ENCODE results near the gene XPO5.
"Not testable (repeated sequence)": the region's sequence is repeated elsewhere in the genome, so short reads cannot be mapped to it uniquely, and the experiment has no call there.

Gene XPO5

GRCh38 chr6:43613721-43614395 lies 38.0 kb upstream of the XPO5 start:
- no peak overlapping the region for H3K4me3 ChIP-seq (ENCODE audit: low read length)
- H3K9me3 ChIP-seq (ENCODE audit: insufficient read depth, low read depth, low read length): no peaks in the 10 kb centered on the region
- no peak overlapping the region for H3K27ac ChIP-seq (ENCODE audit: low read depth, low read length)
- H3K9ac ChIP-seq (ENCODE audit: low read depth, low read length): no peak overlapping the region
- H3K36me3 ChIP-seq (ENCODE audit: insufficient read depth, low read length): peaks cover 39% of the 10 kb centered on the region
- WGBS: 95% methylated on average over 6 of the region's 6 CpGs
- H3K27me3 ChIP-seq (ENCODE audit: insufficient read depth, low read length): no peaks in the 10 kb centered on the region
- no peaks in the 10 kb centered on the region for H3K4me1 ChIP-seq (ENCODE audit: insufficient read depth, low read length)

GRCh38 chr6:43610431-43610830 lies 34.6 kb upstream of the XPO5 start:
- H3K36me3 ChIP-seq (ENCODE audit: insufficient read depth, low read length): peaks cover 46% of the 10 kb centered on the region
- H3K27me3 ChIP-seq (ENCODE audit: insufficient read depth, low read length): no peaks in the 10 kb centered on the region
- no peaks in the 10 kb centered on the region for H3K9me3 ChIP-seq (ENCODE audit: insufficient read depth, low read depth, low read length)
- 96% methylated on average over 5 of the region's 5 CpGs for WGBS
- H3K4me3 ChIP-seq (ENCODE audit: low read length): no peak overlapping the region
- H3K27ac ChIP-seq (ENCODE audit: low read depth, low read length): no peak overlapping the region
- H3K4me1 ChIP-seq (ENCODE audit: insufficient read depth, low read length): no peaks in the 10 kb centered on the region
- no peak overlapping the region for H3K9ac ChIP-seq (ENCODE audit: low read depth, low read length)

GRCh38 chr6:43609402-43609801 lies 33.6 kb upstream of the XPO5 start:
- Histone ChIP-seq H3K27me3 (ENCODE audit: insufficient read depth, low read length) (no peaks in the 10 kb centered on the region), H3K4me3 (ENCODE audit: low read length) (no peak overlapping the region), H3K9ac (ENCODE audit: low read depth, low read length) (no peak overlapping the region), H3K4me1 (ENCODE audit: insufficient read depth, low read length) (no peaks in the 10 kb centered on the region), H3K27ac (ENCODE audit: low read depth, low read length) (no peak overlapping the region), H3K9me3 (ENCODE audit: insufficient read depth, low read depth, low read length) (no peaks in the 10 kb centered on the region), H3K36me3 (ENCODE audit: insufficient read depth, low read length) (peaks cover 49% of the 10 kb centered on the region)
- 86% methylated on average over 1 of the region's 1 CpG for WGBS

GRCh38 chr6:43608807-43609206 lies 33.0 kb upstream of the XPO5 start:
- no peak overlapping the region for H3K27ac ChIP-seq (ENCODE audit: low read depth, low read length)
- no peaks in the 10 kb centered on the region for H3K9me3 ChIP-seq (ENCODE audit: insufficient read depth, low read depth, low read length)
- H3K27me3 ChIP-seq (ENCODE audit: insufficient read depth, low read length): no peaks in the 10 kb centered on the region
- no peaks in the 10 kb centered on the region for H3K4me1 ChIP-seq (ENCODE audit: insufficient read depth, low read length)
- H3K9ac ChIP-seq (ENCODE audit: low read depth, low read length): no peak overlapping the region
- H3K4me3 ChIP-seq (ENCODE audit: low read length): no peak overlapping the region
- peaks cover 49% of the 10 kb centered on the region for H3K36me3 ChIP-seq (ENCODE audit: insufficient read depth, low read length)
- WGBS: 93% methylated on average over 1 of the region's 1 CpG

GRCh38 chr6:43608310-43608763 lies 32.5 kb upstream of the XPO5 start:
- 6% methylated on average over 5 of the region's 5 CpGs for WGBS

GRCh38 chr6:43606019-43606418 lies 30.2 kb upstream of the XPO5 start:
- no peaks in the 10 kb centered on the region for H3K4me1 ChIP-seq (ENCODE audit: insufficient read depth, low read length)
- H3K27ac ChIP-seq (ENCODE audit: low read depth, low read length): no peak overlapping the region
- no peaks in the 10 kb centered on the region for H3K9me3 ChIP-seq (ENCODE audit: insufficient read depth, low read depth, low read length)
- H3K36me3 ChIP-seq (ENCODE audit: insufficient read depth, low read length): peaks cover 56% of the 10 kb centered on the region
- H3K27me3 ChIP-seq (ENCODE audit: insufficient read depth, low read length): no peaks in the 10 kb centered on the region
- H3K4me3 ChIP-seq (ENCODE audit: low read length): no peak overlapping the region
- no peak overlapping the region for H3K9ac ChIP-seq (ENCODE audit: low read depth, low read length)
- WGBS: 100% methylated on average over 1 of the region's 2 CpGs

More at GRCh38 chr6:43608310-43608763, 32.5 kb upstream of the XPO5 start:
- H3K27ac ChIP-seq (ENCODE audit: low read depth, low read length): no peak overlapping the region
- peaks cover 50% of the 10 kb centered on the region for H3K36me3 ChIP-seq (ENCODE audit: insufficient read depth, low read length)
- no peak overlapping the region for H3K4me3 ChIP-seq (ENCODE audit: low read length)
- no peak overlapping the region for H3K9ac ChIP-seq (ENCODE audit: low read depth, low read length)
- H3K4me1 ChIP-seq (ENCODE audit: insufficient read depth, low read length): no peaks in the 10 kb centered on the region
- no peaks in the 10 kb centered on the region for H3K9me3 ChIP-seq (ENCODE audit: insufficient read depth, low read depth, low read length)
- H3K27me3 ChIP-seq (ENCODE audit: insufficient read depth, low read length): no peaks in the 10 kb centered on the region

- 88% methylated on average over 2 of the region's 2 CpGs for whole genome bisulfite sequencing
- H3K36me3 ChIP-seq (ENCODE audit: insufficient read depth, low read length): peaks cover 47% of the 10 kb centered on the region
- no peaks in the 10 kb centered on the region for H3K9me3 ChIP-seq (ENCODE audit: insufficient read depth, low read depth, low read length)
- no peak overlapping the region for H3K4me3 ChIP-seq (ENCODE audit: low read length)
- no peaks in the 10 kb centered on the region for H3K4me1 ChIP-seq (ENCODE audit: insufficient read depth, low read length)
- no peak overlapping the region for H3K27ac ChIP-seq (ENCODE audit: low read depth, low read length)
- no peak overlapping the region for H3K9ac ChIP-seq (ENCODE audit: low read depth, low read length)
- H3K27me3 ChIP-seq (ENCODE audit: insufficient read depth, low read length): no peaks in the 10 kb centered on the region
These were observed 28.3 kb upstream of the XPO5 start for GRCh38 chr6:43604174-43604573.

GRCh38 chr6:43600595-43600994 lies 24.8 kb upstream of the XPO5 start:
- H3K9me3 ChIP-seq (ENCODE audit: insufficient read depth, low read depth, low read length): no peaks in the 10 kb centered on the region
- peaks cover 52% of the 10 kb centered on the region for H3K36me3 ChIP-seq (ENCODE audit: insufficient read depth, low read length)
- H3K27me3 ChIP-seq (ENCODE audit: insufficient read depth, low read length): no peaks in the 10 kb centered on the region
- H3K9ac ChIP-seq (ENCODE audit: low read depth, low read length): no peak overlapping the region
- 94% methylated on average over 2 of the region's 2 CpGs for WGBS
- H3K27ac ChIP-seq (ENCODE audit: low read depth, low read length): no peak overlapping the region
- no peak overlapping the region for H3K4me3 ChIP-seq (ENCODE audit: low read length)
- H3K4me1 ChIP-seq (ENCODE audit: insufficient read depth, low read length): no peaks in the 10 kb centered on the region

GRCh38 chr6:43593938-43594337 lies 18.1 kb upstream of the XPO5 start:
- Histone ChIP-seq H3K9me3 (ENCODE audit: insufficient read depth, low read depth, low read length) (no peaks in the 10 kb centered on the region), H3K27ac (ENCODE audit: low read depth, low read length) (no peak overlapping the region), H3K4me1 (ENCODE audit: insufficient read depth, low read length) (no peaks in the 10 kb centered on the region), H3K27me3 (ENCODE audit: insufficient read depth, low read length) (no peaks in the 10 kb centered on the region), H3K9ac (ENCODE audit: low read depth, low read length) (no peak overlapping the region), H3K4me3 (ENCODE audit: low read length) (no peak overlapping the region), H3K36me3 (ENCODE audit: insufficient read depth, low read length) (peaks cover 25% of the 10 kb centered on the region)
- WGBS: no CpG with 5 or more reads among the region's 1 CpG

- H3K4me1 ChIP-seq (ENCODE audit: insufficient read depth, low read length); H3K9me3 ChIP-seq (ENCODE audit: insufficient read depth, low read depth, low read length); H3K27ac ChIP-seq (ENCODE audit: low read depth, low read length); H3K4me3 ChIP-seq (ENCODE audit: low read length); H3K27me3 ChIP-seq (ENCODE audit: insufficient read depth, low read length); H3K9ac ChIP-seq (ENCODE audit: low read depth, low read length): not testable (repeated sequence)
- H3K36me3 ChIP-seq (ENCODE audit: insufficient read depth, low read length): peaks cover 46% of the 10 kb centered on the region
- 89% methylated on average over 1 of the region's 1 CpG for WGBS
These were observed 13.7 kb upstream of the XPO5 start for GRCh38 chr6:43589564-43589963.

- Histone ChIP-seq H3K27ac (ENCODE audit: low read depth, low read length) (no peak overlapping the region), H3K9me3 (ENCODE audit: insufficient read depth, low read depth, low read length) (no peaks in the 10 kb centered on the region), H3K9ac (ENCODE audit: low read depth, low read length) (no peak overlapping the region), H3K4me3 (ENCODE audit: low read length) (no peak overlapping the region), H3K27me3 (ENCODE audit: insufficient read depth, low read length) (no peaks in the 10 kb centered on the region), H3K36me3 (ENCODE audit: insufficient read depth, low read length) (peaks cover 59% of the 10 kb centered on the region), H3K4me1 (ENCODE audit: insufficient read depth, low read length) (no peaks in the 10 kb centered on the region)
- 97% methylated on average over 5 of the region's 5 CpGs for WGBS
These were observed 12.4 kb upstream of the XPO5 start for GRCh38 chr6:43588194-43588593.
